GM13977 (cell line): ENCODE results near the gene FAHD2B.
"Not testable (repeated sequence)": the region's sequence is repeated elsewhere in the genome, so short reads cannot be mapped to it uniquely, and the experiment has no call there.

ENCODE experiments used
- DNase-seq: peaks from one replicate; pipeline ENCODE4 v3.0.0; 2012; ENCODE audit warnings: low spot score
- CTCF ChIP-seq: IDR thresholded peaks from 2 replicates; pipeline ENCODE4 v1.5.1; 2012; ENCODE audit warnings: mild to moderate bottlenecking, control low read depth; ENCODE audit not compliant: insufficient read depth; ENCODE audit errors: extremely low read depth, missing control alignments
- in situ Hi-C: fragments of 300-500 bp; cut with MboI; formaldehyde crosslinking; loops from one replicate; pipeline ENCODE4 v1.12.0; 2022; ENCODE audit warnings: low sequenced_read_pairs, low pct_unique_long_range_greater_than_20kb, mixed read lengths, inconsistent platforms; ENCODE audit not compliant: unreplicated experiment

FAHD2B gene

DNA sequence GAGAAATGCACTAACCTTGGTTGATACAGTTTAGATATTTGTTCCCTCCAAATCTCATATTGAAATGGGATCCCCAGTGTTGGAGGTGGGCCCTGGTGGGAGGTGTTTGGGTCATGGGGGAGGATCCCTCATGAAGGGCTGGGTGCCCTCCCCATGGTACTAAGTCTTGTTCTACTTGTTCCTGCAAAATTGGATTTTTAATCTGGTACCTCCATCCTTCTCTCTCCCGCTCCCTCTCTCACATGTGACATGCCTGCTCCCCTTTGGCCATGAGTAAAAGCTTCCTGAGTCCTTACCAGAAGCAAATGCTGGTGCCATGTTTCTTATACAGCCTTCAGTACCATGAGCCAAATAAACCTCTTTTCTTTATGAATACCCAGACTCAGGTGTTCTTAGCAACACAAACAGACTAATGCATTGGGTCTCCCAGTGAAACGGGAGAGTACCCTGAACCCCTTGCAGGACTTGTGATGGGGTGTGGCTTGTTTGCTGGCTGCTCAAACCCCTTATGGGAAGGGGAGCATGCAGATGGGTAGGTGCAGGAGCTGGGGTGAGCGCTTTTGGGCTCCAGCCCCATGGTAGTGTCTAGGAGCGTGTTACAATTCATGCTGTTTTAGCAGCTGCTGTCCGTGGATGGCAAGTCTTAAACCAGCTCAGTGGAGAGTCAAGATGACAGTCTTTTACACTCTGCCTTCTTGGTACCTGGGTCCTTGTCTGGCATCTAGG, 27.2 kb downstream of the FAHD2B start:
- no peak for DNase-seq
- no peak for TF ChIP-seq CTCF
- in situ Hi-C loops, result no loop called here

GRCh38 chr2:97066030-97066429, 28.7 kb downstream of the FAHD2B start:
- DNase-seq, in situ Hi-C loops: not testable (repeated sequence)

- in situ Hi-C loops, DNase-seq: not testable (repeated sequence)
Measured at GRCh38 chr2:97062020-97062419, 32.7 kb downstream of the FAHD2B start.

- in situ Hi-C loops, DNase-seq: not testable (repeated sequence)
Measured at GRCh38 chr2:97059782-97060181, 34.9 kb downstream of the FAHD2B start.

GRCh38 chr2:97056150-97056549, 38.5 kb downstream of the FAHD2B start:
- DNase-seq, in situ Hi-C loops: not testable (repeated sequence)

GRCh38 chr2:97050032-97050431, 44.6 kb downstream of the FAHD2B start:
- in situ Hi-C loops, DNase-seq: not testable (repeated sequence)

- DNase-seq, in situ Hi-C loops: not testable (repeated sequence)
Measured at GRCh38 chr2:97048448-97048847, 46.2 kb downstream of the FAHD2B start.

GRCh38 chr2:97046676-97047075, 48.0 kb downstream of the FAHD2B start:
- in situ Hi-C loops, DNase-seq: not testable (repeated sequence)

DNA sequence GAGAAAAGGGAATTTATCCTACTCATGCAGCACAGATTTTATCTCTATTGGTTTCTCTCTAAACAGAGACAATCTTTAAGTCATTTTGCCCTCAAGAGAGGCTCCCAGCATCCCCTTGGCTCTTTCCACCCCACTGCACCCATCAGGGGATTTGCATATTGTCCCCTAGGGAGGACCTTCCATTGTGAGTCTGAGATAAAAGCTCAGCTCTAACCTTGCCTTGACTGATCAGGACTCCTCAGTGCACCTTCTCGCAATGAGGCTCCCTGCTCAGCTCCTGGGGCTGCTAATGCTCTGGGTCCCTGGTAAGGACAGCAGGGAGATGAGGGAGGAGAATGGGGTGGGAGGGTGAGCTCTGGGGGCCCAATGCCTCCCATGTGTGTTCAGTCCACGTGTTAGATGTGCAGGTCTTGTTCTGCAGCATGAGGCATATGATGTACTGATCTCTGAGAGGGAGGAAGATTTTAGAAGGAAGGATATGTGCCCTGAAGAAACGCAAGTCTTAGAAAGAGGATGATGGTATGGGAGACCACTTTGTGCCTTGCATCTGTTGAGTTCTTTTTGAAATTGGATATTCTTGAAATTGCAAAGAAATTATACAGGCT, 48.7 kb downstream of the FAHD2B start:
- DNase-seq, in situ Hi-C loops: not testable (repeated sequence)
